GM12892 (cell line): Measurements from ENCODE around the gene CD2BP2.

Experiments used
- POLR2A ChIP-seq: IDR thresholded peaks from 2 replicates; pipeline ENCODE4 v1.6.1; 2011; ENCODE audit warnings: low read depth, low read length, control low read depth
- POLR2AphosphoS5 ChIP-seq: IDR thresholded peaks from 2 replicates; pipeline ENCODE4 v1.6.1; 2011; ENCODE audit warnings: low read depth, low read length, control low read depth
- TAF1 ChIP-seq: IDR thresholded peaks from 2 replicates; pipeline ENCODE4 v1.6.1; 2011; ENCODE audit warnings: low read depth, mild to moderate bottlenecking, control low read depth, low read length, borderline replicate concordance

GRCh38 chr16:30380803-30381208, 25.7 kb upstream of the CD2BP2 start:
- TF ChIP-seq POLR2AphosphoS5 (no peak), POLR2A (no peak), TAF1 (no peak)
